SHP77 treated with DMSO at 0.1 percent for 48 hours (cell line): ENCODE data around the gene EIF3L.

Experiments used
- DNase-seq: peaks from one replicate; lab custom pipeline; 2025; lab: John Stamatoyannopoulos, UW

Gene EIF3L

GRCh38 chr22:37927637-37927936 lies 78.4 kb downstream of the EIF3L start:
- DNase-seq, result no peak

- no peak for DNase-seq
Measured at GRCh38 chr22:37929390-37929789, 80.2 kb downstream of the EIF3L start.

GRCh38 chr22:37930270-37930951 lies 81.2 kb downstream of the EIF3L start:
- peak; percentile 9 for DNase-seq

GRCh38 chr22:37930952-37931440 lies 81.8 kb downstream of the EIF3L start:
- no peak for DNase-seq

- no peak for DNase-seq
Measured at GRCh38 chr22:37931893-37932389, 82.7 kb downstream of the EIF3L start.

GRCh38 chr22:37932401-37932800 lies 83.2 kb downstream of the EIF3L start:
- no peak for DNase-seq

GRCh38 chr22:37932821-37933578 lies 83.8 kb downstream of the EIF3L start:
- DNase-seq, result no peak

GRCh38 chr22:37933711-37934376 lies 84.6 kb downstream of the EIF3L start:
- peak; percentile 58 for DNase-seq
